Body of pancreas (tissue), 4 donors: Measurements from ENCODE around the gene GDF2. TPM values are rescaled to one million over a fixed set of nuclear protein-coding genes. Genes with fewer than 3 reads are reported as not detected.
A peak's percentile ranks its signal among the peaks of the same experiment; 100 is the strongest.

Experiments
- ATAC-seq: fragments of 150-250 bp; one replicate; pipeline ENCODE4 v1.9.1; 2016
- DNase-seq, 4 donors: peaks; one replicate each; pipeline ENCODE4 v3.0.0-alpha.2; 2019
- H3K27ac ChIP-seq, 4 donors: fragments of 200-600 bp; sonication (generic); 1 replicate in 3 of 4; 2 replicates in 1 of 4; pipeline versions ENCODE4 v1.5.1 to v1.6.1; 2016 to 2019; ENCODE audit warnings: mild to moderate bottlenecking in 1 of 4, mixed read lengths in 1 of 4, moderate library complexity in 1 of 4
- H3K27me3 ChIP-seq, 2 donors: fragments of 200-600 bp; sonication (generic); one replicate each; pipeline ENCODE4 v1.6.0; 2016; ENCODE audit warnings: mild to moderate bottlenecking in 1 of 2
- H3K36me3 ChIP-seq, 2 donors: fragments of 200-600 bp; sonication (generic); replicated peaks in 1 of 2; 2 replicates each; pipeline ENCODE4 v1.5.1; 2016; ENCODE audit warnings: low read depth in 2 of 2; ENCODE audit not compliant: insufficient read depth in 1 of 2
- H3K4me1 ChIP-seq: fragments of 200-600 bp; sonication (generic); one replicate; pipeline ENCODE4 v1.6.0; 2016
- H3K4me3 ChIP-seq, 2 donors: fragments of 200-600 bp; sonication (generic); 1 replicate in 1 of 2; 2 replicates in 1 of 2; pipeline ENCODE4 v1.5.1; 2016 to 2019
- H3K9me3 ChIP-seq, 3 donors: fragments of 200-600 bp; sonication (generic); 1 replicate in 2 of 3; 2 replicates in 1 of 3; pipeline ENCODE4 v1.5.1; 2016
- POLR2A ChIP-seq, 3 donors: fragments of 450-650 bp; IDR thresholded peaks; one replicate each; pipeline ENCODE4 v1.6.1; 2016; ENCODE audit warnings: antibody characterized with exemption in 3 of 3, mild to moderate bottlenecking in 2 of 3
- WGBS, 2 donors: methylation state at CpG; one replicate each; pipeline ENCODE4 v1.1.5; 2017; 5-methylcytosine and 5-hydroxymethylcytosine counted together
- intact Hi-C: fragments of 100-400 bp; cut with DNase I; formaldehyde crosslinking; loops from one replicate; pipeline ENCODE4 v1.15.1; 2023
- total RNA-seq, 2 donors: library from RNA; depleted of rRNA; stranded (reverse); fragments of >200 nt; gene quantifications; one replicate each; pipeline ENCODE4 v1.1.0, GENCODE V29; 2016
- TF ChIP-seq, protein P1 (sequence below), 7 experiments: fragments of 450-650 bp in 4 of 7; fragments of 200-600 bp in 3 of 7; sonication (generic) in 3 of 7; IDR thresholded peaks; one replicate each; pipeline ENCODE4 v1.5.1; 2016 to 2019; ENCODE audit warnings: antibody characterized with exemption in 7 of 7

The GDF2 gene
- total RNA-seq, 2 donors from 2014 or later = not detected

DNA sequence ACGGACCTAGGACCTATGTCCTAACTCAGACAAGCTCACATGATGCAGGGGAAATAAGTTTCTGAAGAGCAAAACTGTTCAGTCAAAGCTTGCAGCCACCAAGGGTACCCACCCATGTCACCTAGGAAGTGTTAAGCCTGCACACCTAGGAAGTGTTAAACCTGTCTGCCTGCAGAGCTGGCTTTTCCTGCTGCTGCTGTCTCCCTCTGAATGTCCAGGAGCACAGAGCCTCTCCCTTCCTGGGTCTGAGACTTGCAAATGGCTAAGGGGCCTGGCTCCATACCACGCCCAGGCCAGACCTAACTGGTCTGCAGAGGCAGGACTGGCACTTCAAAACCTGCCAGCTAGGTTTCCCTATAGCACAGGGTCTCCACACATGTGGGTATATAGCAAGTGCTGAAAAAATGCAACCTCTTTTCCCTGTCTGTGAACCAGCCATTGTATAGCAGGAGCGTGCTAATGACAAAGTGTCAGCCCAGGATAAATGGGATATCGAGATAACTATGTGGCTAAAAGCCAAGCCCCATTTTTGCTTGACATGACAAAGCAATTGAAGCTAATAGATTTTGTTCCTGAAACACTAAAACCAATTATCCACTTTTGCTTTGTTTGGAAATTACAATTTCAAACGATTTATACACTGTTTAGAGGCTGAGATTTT, 1.5 kb downstream of the GDF2 start:
- ATAC-seq (no peak), DNase-seq (peak in 1 of 4 donors; percentile 10)
- no peaks in the 10 kb centered on the region for H3K27me3 ChIP-seq
- no peaks in the 10 kb centered on the region for H3K9me3 ChIP-seq
- H3K4me3 ChIP-seq = no peak overlapping the region
- H3K36me3 ChIP-seq = no peaks in the 10 kb centered on the region
- peaks cover 5% of the 10 kb centered on the region for H3K4me1 ChIP-seq
- TF ChIP-seq, protein P1, sequence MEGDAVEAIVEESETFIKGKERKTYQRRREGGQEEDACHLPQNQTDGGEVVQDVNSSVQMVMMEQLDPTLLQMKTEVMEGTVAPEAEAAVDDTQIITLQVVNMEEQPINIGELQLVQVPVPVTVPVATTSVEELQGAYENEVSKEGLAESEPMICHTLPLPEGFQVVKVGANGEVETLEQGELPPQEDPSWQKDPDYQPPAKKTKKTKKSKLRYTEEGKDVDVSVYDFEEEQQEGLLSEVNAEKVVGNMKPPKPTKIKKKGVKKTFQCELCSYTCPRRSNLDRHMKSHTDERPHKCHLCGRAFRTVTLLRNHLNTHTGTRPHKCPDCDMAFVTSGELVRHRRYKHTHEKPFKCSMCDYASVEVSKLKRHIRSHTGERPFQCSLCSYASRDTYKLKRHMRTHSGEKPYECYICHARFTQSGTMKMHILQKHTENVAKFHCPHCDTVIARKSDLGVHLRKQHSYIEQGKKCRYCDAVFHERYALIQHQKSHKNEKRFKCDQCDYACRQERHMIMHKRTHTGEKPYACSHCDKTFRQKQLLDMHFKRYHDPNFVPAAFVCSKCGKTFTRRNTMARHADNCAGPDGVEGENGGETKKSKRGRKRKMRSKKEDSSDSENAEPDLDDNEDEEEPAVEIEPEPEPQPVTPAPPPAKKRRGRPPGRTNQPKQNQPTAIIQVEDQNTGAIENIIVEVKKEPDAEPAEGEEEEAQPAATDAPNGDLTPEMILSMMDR (IDR thresholded peaks at IDR 0.05) = no peak
- intact Hi-C loops = no loop called here
- H3K27ac ChIP-seq = no peak overlapping the region
- 46 to 48% methylated on average over 5 of the region's 5 CpGs for WGBS, 2 donors

DNA sequence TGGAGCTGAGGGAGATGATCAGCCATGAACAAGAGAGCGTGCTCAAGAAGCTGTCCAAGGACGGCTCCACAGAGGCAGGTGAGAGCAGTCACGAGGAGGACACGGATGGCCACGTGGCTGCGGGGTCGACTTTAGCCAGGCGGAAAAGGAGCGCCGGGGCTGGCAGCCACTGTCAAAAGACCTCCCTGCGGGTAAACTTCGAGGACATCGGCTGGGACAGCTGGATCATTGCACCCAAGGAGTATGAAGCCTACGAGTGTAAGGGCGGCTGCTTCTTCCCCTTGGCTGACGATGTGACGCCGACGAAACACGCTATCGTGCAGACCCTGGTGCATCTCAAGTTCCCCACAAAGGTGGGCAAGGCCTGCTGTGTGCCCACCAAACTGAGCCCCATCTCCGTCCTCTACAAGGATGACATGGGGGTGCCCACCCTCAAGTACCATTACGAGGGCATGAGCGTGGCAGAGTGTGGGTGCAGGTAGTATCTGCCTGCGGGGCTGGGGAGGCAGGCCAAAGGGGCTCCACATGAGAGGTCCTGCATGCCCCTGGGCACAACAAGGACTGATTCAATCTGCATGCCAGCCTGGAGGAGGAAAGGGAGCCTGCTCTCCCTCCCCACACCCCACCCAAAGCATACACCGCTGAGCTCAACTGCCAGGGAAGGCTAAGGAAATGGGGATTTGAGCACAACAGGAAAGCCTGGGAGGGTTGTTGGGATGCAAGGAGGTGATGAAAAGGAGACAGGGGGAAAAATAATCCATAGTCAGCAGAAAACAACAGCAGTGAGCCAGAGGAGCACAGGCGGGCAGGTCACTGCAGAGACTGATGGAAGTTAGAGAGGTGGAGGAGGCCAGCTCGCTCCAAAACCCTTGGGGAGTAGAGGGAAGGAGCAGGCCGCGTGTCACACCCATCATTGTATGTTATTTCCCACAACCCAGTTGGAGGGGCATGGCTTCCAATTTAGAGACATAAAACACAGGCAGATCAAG, 3.3 kb downstream of the GDF2 start:
- DNase-seq = peak in 1 of 4 donors; percentile 5
- TF ChIP-seq, protein P1 (IDR thresholded peaks at IDR 0.05) = no peak
- no peak for TF ChIP-seq POLR2A (IDR thresholded peaks at IDR 0.05)
- intact Hi-C loops = no loop called here

DNA sequence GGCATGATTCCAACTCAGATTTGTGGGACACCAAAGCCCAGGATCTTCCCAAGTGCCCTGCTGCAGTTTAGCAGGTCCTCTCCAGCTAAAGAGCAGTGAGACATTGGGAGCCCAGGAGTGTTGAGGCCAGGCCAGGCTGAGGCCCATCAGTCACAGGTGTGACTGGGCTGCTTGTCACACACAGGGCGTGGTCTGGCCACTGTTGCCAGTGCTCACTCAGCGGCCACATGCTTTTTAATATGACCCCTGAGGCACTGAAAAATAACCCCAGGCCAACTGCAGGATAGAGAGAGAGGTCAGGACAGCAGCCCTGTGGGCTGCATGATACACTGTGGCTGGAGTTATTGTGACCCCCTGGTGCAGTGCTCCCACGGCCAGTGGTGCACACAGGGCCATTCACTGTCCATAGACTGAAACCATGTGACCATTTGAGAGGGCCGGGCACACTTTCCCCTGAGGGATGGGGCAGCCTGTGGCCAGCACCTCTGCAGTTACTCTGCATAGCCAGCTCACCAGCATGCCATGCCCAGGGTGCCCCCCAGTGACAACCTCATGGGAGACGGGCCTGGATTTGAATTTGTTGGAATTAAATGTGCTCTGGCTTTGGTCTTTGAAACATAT, 4.2 kb downstream of the GDF2 start:
- ATAC-seq = no peak
- 64 to 67% methylated on average over 1 to 4 of the region's 5 CpGs for WGBS, 2 donors
- peak in 1 of 4 donors; percentile 16 for DNase-seq
- Histone ChIP-seq H3K27me3 (no peaks in the 10 kb centered on the region), H3K4me1 (peaks cover 14% of the 10 kb centered on the region), H3K9me3 (no peaks in the 10 kb centered on the region), H3K4me3 (no peak overlapping the region), H3K36me3 (no peaks in the 10 kb centered on the region), H3K27ac (no peak overlapping the region)
- intact Hi-C loops = no loop called here
- TF ChIP-seq, protein P1 (IDR thresholded peaks at IDR 0.05) = no peak
- no peak for TF ChIP-seq POLR2A (IDR thresholded peaks at IDR 0.05)

More for the DNA sequence above, 3.3 kb downstream of the GDF2 start:
- H3K36me3 ChIP-seq = no peaks in the 10 kb centered on the region
- H3K27ac ChIP-seq = no peak overlapping the region
- H3K27me3 ChIP-seq = no peaks in the 10 kb centered on the region
- no peaks in the 10 kb centered on the region for H3K9me3 ChIP-seq
- no peak for ATAC-seq
- 88 to 90% methylated on average over 28 to 30 of the region's 30 CpGs for WGBS, 2 donors
- H3K4me3 ChIP-seq = no peak overlapping the region
- peaks cover 9% of the 10 kb centered on the region for H3K4me1 ChIP-seq

DNA sequence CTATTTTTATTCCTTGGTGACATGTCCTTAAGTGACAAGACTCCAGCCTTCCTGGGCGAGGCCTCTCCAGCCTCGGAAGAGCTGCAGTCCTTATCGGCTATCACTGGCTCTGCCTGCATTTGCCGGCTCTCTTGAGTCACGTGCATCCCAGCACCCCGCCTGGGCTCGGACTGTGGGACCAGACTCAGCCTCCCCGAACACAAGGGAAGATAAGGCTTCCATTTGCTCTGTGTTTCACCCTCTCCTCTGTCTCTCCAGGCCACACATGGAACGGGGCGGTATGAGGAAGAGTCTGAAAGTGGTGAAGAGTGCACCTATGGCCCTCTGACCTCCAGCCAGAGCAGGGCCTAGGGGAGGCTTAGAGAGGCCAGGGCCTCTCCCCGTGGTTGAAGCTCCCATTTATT, 4.7 kb downstream of the GDF2 start:
- H3K9me3 ChIP-seq = no peaks in the 10 kb centered on the region
- intact Hi-C loops = no loop called here
- peaks cover 14% of the 10 kb centered on the region for H3K4me1 ChIP-seq
- no peak overlapping the region for H3K27ac ChIP-seq
- H3K27me3 ChIP-seq = no peaks in the 10 kb centered on the region
- DNase-seq (peak in 1 of 4 donors; percentile 9), ATAC-seq (no peak)
- TF ChIP-seq, protein P1 (IDR thresholded peaks at IDR 0.05) = no peak
- no peak for TF ChIP-seq POLR2A (IDR thresholded peaks at IDR 0.05)
- 87% methylated on average over 11 of the region's 11 CpGs for WGBS, 2 donors
- no peaks in the 10 kb centered on the region for H3K36me3 ChIP-seq
- H3K4me3 ChIP-seq = no peak overlapping the region
